ENCODE results near the gene CREB3L2.

CREB3L2 gene

DNA sequence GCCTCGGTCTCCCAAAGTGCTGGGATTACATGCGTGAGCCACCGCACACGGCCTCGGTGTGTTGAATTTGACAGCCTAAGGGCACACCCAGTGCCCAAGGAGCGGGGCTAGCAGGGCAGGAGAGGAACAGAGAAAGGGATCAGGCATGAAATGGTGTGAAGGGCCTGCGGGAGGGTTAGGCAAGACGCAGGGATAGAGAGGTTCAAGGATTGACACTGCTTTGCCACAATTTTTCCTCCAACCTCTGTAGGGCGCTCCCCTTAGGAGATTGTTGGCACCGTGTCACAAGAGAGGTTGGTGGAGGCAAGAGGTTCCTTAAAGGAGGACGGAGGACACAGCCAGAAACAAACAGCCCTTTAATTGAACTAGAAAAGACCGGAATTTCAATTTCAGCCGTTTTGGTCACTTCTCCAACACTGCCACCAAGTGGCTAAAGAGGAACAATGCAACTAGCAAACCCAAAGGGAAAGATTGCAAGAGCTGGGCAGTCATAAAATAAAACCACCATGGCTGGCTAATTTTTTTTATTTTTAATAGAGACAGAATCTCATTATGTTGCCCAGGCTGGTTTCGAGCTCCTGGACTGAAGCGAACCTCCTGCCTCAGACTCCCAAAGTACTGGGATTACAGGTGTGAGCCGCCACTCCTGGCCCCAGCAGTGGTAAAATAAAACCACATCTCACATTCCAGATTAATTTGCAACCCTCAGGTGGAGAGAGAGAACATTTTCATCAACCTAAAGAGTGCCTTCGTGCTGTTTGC is 6.9 kb upstream of the CREB3L2 start:
- DNase-seq = peak; percentile 40

DNA sequence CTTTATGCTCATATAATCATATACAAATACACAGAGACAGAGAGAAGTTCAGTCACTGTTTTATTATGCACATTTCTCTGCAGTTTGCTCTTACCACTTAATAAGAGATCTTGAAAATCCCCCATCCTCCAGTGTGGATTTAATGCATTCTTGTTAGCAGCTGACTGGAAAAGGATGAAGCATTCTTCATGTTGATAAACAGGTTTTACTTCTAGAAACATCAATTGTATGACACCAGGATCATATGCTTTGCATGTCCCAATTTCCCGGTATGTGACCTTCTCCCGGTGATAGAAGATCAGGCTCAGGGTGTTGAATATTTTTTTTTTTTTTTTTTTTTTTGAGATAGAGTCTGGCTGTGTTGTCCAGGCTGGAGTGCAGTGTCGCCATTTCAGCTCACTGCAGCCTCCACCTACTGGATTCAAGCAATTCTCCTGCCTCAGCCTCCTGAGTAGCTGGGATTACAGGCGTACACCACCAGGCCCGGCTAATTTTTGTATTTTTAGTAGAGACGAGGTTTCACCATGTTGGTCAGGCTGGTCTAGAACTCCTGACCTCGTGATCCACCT is 6.2 kb upstream of the CREB3L2 start:
- no peak for DNase-seq

DNA sequence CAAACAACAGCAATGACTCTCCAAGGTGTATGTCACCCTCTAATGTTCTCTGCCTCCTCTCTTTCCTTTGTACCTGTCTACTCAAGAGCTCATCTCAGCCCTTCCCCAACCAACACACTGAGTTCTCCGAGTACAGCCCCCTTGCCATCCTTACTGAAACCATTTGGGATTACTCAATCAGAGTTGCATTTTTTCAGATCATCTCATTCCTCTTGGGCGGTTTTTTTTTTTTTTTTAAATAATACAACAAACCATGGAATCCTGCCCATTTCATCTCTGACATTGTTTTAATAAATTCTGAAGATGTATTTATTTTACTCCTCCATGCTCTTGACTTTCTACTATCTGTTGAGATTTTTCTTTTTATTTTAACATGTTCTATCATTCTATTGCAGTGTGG is 4.2 kb upstream of the CREB3L2 start:
- DNase-seq = no peak

DNA sequence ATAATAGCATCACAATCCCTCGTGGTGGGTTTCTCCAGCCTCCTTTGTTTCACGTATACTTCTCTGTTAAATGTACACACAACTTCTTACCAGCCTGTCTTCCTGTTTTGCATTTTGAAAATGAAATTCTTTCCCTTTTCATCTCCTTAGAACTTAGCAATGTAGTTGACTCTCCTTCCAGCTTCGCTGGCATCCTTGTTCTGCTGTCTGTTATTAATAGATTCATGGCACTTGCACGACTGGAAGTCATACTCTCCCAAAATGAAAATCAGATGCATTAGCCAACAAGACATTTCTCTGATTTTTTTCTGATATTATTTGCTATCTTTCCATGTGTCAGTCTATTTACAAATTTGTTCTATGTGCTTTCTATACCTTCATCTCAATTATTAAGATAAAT is 3.0 kb upstream of the CREB3L2 start:
- DNase-seq = no peak

DNA sequence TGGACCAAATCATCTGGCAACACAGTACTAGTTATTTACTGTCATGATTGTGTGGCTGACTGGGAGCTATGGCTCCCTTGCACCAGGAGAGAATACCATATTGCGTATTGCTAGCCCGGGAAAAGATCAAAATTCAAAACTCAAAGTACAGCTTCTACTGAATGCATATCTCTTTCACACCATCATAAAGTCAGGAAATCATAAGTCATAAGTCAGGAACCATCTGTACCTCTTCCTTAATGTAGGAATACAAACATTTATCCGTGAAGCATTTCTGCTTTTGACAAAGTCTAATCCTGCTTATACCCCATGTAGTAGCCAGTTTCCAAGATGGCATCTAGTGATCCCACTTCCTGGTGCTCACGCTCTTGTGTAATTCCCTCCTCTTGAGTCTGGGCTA is 2.2 kb upstream of the CREB3L2 start:
- DNase-seq = no peak

DNA sequence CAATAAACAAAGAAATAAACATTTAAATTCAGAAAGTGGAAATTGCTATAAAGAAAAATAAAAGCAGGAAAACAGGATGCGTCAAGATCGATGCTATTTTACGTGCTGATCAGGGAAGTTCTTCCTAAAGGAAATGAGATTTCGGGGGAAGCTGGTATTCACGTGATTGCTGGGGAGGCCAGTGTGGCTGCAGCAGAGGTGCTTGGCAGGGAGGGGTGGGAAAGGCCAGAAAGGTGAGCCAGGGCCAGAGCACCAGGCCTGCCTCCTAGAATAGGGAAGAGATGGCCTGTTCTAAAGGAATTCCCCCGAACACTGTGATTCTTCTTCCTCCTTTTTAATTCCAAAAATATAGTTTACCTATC is 923 bp upstream of the CREB3L2 start:
- DNase-seq = no peak

DNA sequence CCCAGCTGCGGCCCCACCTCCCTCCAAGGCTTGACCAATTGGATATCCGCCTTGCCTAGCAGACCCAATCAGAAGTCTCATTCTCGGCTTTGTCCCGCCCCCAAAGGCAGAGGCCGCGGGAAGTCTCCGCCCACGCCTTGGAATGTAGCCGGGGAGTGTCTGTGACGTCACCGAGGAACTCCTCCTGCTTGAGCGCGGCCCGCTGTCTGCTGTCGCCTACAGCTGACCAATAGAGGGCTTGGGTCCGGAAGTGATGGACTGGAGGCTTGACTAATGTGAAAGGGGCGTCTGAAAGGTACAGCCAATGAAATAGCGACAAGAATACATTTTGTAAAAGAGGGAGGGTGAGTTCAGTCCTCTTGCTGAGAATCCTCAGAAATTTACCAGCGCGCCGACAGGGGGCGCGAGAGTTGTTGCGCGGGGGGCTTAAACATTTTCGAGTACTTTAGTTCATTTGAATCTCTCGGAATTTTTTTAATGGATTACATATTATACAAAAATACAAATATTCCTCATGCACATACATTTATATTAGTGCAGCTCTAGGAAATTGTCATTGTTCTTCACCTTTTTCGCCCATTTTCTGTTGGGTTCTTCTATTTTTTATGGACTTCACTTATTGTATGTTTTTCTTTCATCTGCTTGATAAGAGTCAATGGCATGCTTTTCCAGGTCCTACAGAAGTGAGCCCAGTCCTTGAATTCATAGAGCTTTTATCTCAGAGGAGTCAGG is 376 bp upstream of the CREB3L2 start:
- peak; percentile 93 for DNase-seq

DNA sequence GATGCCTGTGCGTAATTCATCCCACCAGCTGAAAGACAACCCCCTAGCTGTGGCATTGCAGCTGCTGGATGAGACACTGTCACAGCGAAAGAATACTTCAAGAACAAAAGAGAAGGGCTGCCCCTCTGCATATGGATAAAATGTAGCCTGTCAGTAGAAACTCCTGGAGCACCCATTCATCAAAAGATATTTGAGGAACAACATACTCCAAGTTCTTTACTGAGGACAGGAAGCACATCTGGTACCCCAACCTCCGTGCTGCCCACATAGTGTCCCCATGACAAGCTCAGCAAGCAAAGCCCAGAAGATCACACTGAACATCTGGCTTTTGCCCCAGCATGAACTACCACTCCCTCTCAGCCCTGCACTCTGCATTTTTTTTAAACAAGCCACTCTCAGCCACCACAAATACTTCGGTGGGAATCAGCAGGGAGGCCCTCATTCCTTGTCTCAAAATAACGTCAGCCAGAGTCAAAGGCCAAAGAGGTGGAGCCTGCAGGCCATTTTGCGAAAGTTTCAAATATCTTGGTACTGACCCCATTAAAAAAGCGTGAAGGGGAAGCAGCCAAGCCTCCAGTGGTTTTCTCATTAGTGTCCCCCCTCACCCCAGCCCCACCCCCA is 1.7 kb downstream of the CREB3L2 start:
- DNase-seq = no peak

DNA sequence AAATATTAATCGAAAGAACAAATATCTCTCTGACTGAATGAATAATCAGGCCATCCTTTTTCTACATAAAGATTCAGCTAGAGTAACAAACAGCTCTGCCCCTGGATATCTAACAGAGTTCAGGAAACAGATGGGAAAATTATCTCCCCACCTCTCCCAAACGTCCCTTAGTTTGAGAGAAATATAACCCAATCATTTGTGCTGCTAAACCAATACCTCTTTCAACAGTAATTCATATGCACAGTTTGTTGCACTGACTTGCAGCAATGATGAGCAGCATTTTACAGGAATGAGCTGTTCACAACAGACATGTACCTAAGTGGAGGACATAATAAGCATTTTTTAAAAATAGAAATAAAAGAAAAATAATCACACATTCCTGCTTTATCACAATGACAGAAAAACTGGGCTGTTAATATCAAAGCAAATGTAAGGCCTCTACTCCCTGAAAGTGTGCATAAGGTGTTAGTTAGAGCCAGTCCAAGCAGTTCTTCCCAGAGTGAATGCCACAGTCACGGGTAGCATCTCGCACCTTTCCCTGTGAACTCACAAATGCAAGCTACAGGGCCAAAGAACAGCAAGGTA is 2.3 kb downstream of the CREB3L2 start:
- DNase-seq = no peak

DNA sequence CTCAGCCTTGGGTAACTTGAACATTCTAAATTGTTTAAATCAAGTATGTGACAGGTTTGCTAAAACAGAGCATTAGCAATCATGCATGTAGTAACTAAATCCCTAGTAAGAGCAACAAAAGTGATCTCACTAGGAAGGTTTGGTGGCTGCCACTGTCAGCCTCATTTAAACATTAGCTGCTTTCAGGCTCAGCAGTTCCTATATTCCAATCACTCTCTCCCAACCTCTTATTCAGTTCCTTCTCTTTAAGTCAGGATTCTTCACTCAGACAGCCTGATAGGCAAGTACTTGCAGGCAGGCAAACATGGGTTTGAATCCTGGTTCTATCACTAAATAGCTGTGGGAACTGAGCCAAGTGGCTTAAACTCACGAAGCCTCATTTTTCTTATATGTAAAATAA is 3.6 kb downstream of the CREB3L2 start:
- no peak for DNase-seq

DNA sequence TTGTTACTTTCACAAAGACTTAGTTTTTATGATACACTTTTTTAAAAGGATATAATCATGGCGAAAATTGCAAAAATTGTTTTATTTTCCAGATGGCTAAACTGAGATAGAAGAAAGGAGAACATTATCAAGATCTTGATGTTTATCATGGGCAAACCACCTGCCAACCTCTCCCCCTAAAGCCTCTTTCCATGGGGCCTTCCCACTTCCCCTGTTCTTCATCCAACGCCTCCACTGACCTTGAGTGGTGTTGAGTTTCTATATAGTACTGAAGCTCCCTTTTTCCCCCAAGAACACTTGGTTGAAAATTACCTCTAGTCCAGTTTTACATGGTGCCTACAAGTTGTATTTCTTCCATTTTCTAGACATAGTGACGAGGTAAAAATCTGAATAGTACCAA is 5.0 kb downstream of the CREB3L2 start:
- DNase-seq = no peak

DNA sequence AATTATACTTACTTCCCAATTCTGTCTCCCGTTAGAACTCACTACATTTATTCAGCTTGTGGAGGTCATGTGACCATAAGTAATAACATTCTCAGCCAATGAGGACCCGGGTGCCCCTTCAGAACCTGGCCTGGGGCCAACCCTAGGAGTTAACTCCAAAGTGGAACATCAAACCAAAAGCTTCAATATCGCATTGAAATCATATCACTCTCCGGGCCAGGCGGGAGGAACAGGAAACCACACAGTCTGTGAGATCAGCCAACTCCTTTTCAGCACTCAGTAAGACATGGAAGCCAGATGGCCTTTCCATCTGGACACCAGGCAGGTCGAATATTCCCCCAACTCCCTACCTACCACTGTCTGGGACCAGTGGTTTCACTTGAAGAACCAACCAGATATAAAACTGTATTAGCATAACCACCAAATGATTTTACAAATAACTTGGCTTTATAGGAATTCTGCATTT is 5.5 kb downstream of the CREB3L2 start:
- no peak for DNase-seq

DNA sequence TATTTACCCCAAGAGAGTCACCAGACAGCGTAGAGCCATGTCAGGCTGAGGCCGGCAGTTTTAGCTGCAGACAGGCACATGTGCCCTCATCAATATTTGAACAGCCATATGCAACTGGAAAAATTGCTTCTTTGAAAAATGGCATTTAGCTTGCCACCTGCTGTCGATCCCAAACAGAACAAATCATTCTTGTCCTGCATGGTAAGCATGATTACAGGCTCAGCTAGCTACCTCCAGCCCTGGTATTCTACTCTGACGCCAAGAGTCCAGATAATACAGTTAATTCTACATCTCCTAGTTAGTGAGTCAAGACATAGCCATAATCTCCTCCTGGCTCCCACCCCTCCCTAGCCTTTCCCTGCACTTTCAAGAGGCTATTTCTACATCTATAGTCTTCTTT is 7.7 kb downstream of the CREB3L2 start:
- DNase-seq = no peak

DNA sequence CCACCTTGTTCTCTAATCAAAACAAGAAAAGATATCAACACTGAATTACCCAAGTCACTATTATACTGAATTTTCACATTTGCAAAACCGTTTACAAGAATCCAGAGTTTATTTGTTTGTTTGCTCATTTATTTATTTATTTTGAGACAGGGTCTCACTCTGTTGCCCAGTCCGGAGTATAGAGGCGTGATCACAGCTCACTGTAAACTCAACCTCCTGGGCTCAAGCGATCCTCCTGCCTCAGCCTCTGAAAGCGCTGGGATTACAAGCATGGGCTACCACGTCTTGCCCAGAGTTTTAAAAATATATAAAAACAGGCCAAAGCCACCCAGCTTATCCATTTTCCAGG is 8.5 kb downstream of the CREB3L2 start:
- DNase-seq = no peak

DNA sequence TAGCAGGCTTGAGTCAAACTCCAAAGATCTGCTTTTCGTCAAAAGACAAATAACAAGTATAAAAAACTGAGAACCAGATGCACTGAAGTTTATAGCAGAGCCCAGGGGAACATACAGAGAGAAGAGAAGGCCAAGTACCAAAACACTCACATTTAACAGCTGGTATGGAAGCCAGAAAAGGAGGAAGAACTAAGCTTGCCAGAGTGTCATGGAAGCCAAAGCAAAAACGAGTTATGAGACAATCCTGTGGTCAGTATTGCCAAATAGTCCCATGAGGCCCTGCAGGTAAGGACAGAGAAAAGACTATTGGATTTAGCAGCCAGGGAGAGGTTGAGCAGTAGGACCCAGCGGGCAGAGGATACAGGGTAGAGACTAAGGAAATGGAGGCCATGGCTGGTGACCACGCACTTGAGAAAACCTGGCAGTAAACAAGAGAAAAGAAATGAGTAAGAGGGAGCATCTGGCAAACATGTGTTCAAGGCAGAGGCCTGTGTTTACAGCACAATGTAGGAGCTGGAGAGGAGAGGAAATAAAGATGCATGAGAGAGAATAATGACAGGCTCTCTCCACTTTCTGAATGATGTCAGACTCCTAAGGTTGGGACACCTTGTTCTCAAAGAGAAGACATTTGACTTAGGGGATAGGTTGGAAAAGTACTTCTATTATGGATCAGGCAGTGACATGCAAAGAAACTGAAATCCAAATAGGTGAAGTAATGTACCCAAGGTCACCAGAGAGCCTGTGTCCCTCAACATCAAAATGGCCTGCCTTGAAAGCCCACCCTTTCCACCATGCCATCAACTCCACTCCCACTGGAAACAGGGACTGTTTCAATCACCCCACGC is 9.1 kb downstream of the CREB3L2 start:
- DNase-seq = peak; percentile 13

DNA sequence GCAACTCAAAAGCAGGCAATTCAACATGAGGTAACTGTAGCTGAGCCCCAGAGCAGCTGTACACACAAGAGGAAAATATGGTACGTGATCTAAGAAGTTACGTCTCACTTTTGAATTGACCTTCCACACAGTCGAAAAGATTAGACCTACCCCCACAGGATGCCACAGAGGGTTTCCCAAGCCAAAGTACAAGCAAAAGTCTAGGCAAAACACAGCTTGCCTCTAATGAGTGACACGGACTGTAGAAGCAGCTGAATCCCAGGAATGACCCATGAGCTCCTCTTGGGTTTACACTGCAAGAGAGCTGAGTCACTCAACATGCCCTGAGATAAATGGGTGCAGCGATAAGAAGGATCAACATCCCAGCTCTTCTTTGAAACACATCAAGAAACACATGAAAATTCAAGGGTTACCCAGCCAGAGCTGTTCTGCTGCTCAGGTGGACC is 9.8 kb downstream of the CREB3L2 start:
- no peak for DNase-seq

DNA sequence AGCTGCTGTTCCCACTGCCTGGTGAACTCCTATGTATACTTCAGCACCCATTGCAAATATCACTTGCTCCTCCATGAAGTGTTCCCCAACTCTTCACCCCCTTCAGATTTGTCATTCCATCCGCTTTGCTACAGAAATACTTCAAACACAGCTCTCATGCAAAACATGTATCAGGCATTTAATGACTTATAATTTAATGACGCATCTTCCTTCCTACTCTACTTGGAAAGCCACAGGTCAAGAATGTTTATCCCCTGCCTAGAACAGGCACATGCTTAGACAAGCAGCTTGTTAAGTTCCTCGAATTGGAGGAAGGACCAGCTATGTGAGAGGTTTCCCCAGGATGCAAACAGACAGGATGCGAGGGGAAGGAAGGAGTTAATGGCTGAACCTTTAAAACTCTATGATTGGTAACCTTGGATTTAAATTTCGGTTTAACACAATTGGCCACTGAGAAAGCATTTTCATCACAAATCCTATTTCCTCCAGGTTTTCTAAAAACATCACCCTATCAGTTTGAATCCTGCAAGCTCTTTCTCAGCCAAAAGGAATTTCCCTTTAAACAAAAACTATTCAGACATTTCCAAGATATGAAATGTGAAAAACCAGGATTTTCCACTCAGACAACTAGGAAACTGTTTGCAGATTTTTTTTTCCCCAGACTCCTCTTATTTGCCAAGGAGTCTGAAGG is 11.5 kb downstream of the CREB3L2 start:
- no peak for DNase-seq

DNA sequence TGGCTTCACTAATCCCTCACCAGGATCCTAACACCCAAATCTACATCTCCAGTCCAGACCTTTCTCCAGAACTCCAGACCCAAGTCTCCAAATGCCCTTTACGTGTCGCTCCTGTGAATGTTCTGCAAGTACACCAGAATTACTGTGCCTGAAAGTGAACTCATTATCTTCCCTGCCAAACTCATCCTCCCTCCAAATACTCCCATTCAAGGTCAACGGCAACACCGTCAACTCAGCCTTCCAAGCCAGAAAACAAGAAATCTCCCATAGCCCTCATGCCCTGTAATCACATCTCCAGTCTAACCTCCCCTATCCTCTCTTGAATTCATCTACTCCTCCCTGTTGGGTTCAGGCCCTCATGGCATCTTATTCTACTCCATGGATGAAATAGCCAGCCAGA is 12.3 kb downstream of the CREB3L2 start:
- no peak for DNase-seq

DNA sequence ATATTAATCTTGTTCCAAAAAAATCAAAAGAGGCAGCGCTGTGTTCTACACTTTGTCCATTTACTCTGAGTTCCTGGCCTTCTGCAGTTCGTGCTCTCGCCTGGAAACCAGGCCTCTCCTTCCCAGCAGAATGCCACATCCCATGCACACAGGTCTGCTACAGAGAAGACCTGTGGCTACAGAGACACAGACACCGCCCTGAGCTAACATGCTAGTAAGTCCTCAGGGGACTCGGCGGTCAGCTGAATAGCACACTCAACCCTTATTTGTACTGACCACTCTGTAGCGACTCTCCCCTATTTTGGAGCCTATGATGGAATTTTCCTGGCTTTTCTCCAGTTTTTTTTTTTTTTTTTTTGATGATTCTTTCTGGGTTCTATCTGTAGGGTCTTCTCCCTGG is 12.8 kb downstream of the CREB3L2 start:
- no peak for DNase-seq

DNA sequence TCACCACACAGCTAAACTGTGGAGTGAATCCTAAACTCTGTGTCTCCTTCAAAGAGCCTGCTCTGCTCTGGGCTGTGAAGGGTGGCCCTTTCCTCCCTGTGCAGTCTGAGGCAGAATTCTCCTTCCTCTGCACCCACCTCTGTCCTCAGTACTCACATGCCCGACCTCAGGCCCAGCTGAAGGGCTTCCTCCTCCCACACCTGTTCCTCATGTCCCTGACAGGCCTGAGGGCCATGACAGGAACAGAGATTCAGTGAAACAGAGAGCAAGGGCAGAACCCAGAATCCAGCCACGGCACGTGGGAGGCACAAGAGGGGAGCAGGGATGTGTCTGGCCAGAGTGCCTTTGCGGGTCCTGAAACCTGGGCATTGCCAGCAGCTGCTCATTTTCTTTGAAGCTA is 13.9 kb downstream of the CREB3L2 start:
- no peak for DNase-seq

DNA sequence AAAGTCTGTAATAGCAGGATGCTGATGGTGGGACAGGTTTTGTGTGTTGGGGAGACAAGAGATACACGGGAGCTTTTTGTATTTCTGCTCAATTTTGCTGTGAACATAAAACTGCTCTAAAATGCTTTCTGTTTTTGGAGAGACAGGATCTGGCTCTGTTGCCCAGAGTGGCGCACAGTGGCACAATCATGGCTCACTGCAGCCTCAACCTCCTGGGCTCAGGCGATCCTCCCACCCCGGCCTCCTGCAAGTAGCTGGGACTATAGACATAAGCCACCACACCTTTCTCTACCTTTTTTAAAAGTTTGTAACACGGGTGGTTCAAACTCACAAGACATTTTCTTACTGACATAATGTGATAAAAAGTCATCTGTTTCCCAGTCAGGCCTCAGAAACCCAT is 14.3 kb downstream of the CREB3L2 start:
- DNase-seq = no peak

DNA sequence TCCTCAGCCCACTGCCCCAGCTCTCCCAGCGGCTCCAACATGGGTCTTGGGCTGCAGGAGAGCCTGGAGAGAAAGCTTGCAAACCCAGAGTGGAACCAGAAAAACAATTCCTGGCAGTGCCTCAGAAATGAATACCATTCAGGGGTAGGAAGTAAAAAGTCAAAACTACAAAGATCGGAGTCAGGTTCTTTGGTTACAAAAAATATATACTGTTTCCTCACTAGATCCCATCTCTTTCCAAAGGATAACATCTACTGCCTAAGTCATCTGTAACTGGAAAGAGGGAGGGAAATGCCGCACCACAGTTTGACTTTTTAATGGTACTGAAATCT is 14.9 kb downstream of the CREB3L2 start:
- DNase-seq = no peak
